AG09309 (cell line): ENCODE data around the gene RERE.

ENCODE experiments used
- DNase-seq: peaks from one replicate; pipeline ENCODE4 v3.0.0-alpha.2; 2010; ENCODE audit warnings: low read depth
- H3K4me3 ChIP-seq: 2 replicates; pipeline ENCODE4 v1.5.1; 2011; ENCODE audit warnings: mild to moderate bottlenecking, low read depth, low read length, moderate library complexity; ENCODE audit not compliant: control insufficient read depth
- CTCF ChIP-seq: IDR thresholded peaks from 2 replicates; pipeline ENCODE4 v1.5.1; 2011; ENCODE audit warnings: mild to moderate bottlenecking, low read depth, low read length, inconsistent platforms; ENCODE audit not compliant: insufficient read depth, control insufficient read depth; ENCODE audit errors: missing control alignments

RERE gene

GRCh38 chr1:8333246-8333987, 484.0 kb downstream of the RERE start:
- TF ChIP-seq CTCF, result no peak
- DNase-seq, result no peak
- no peak overlapping the region for H3K4me3 ChIP-seq

DNA sequence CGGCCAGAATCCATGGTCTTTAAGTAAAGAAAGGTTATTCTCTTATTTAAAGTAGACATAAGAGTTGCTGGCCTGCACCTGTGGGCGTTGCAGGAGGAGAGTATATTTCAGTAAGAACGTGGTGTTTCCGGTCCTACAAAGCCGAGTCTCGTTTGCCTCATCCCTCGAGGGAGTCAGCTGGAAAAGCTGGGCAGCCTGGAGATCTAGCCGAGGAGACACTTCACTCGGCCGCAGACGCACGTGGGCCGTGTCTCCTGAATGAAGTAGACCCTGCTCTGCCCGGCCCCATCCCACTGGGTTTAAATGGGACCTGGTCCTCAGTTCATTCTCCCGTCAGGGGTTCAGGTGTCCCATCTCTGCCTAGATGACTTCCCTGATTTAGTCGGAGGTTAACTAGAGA, 484.6 kb downstream of the RERE start:
- no peak for TF ChIP-seq CTCF
- no peak for DNase-seq
- no peak overlapping the region for H3K4me3 ChIP-seq

DNA sequence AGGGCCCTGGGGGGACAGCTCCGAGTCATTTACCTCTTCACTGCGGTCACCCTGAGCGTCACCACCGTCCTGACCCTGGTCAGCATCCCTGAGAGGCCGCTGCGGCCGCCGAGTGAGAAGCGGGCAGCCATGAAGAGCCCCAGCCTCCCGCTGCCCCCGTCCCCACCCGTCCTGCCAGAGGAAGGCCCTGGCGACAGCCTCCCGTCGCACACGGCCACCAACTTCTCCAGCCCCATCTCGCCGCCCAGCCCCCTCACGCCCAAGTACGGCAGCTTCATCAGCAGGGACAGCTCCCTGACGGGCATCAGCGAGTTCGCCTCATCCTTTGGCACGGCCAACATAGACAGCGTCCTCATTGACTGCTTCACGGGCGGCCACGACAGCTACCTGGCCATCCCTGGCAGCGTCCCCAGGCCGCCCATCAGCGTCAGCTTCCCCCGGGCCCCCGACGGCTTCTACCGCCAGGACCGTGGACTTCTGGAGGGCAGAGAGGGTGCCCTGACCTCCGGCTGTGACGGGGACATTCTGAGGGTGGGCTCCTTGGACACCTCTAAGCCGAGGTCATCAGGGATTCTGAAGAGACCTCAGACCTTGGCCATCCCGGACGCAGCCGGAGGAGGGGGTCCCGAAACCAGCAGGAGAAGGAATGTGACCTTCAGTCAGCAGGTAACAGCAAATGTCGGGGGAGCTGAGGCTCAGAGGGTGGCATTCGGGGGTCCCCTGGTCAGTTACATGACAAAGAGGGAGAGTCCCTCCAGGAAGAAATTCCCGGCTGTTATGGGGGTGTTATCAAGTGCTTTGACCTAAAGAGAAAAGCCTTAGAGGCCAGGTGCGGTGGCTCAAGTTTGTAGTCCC, 486.9 kb downstream of the RERE start:
- no peak for DNase-seq
- no peak overlapping the region for H3K4me3 ChIP-seq
- no peak for TF ChIP-seq CTCF

DNA sequence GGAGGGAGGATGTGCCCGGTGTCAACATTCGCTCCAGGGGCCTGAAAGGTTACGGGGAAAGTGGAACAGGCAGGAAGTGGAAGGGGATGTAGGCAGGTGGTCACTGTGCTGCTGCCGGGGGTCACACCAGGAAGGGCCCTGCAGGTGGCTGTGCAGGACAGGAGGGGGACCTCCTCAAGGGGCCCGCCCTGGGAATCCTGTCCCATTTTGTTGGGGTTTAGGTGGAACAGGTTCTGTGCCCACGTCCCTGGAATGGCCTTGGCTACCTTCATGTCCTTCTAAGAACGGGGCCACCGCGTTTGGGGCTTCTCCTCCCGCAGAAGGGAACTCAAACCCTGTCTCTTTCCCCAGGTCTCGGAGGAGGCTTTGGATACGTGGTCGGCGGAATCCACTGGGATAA, 487.6 kb downstream of the RERE start:
- no peak overlapping the region for H3K4me3 ChIP-seq
- no peak for DNase-seq
- no peak for TF ChIP-seq CTCF

GRCh38 chr1:8329439-8329838, 488.0 kb downstream of the RERE start:
- H3K4me3 ChIP-seq, result no peak overlapping the region
- no peak for TF ChIP-seq CTCF
- DNase-seq, result no peak

DNA sequence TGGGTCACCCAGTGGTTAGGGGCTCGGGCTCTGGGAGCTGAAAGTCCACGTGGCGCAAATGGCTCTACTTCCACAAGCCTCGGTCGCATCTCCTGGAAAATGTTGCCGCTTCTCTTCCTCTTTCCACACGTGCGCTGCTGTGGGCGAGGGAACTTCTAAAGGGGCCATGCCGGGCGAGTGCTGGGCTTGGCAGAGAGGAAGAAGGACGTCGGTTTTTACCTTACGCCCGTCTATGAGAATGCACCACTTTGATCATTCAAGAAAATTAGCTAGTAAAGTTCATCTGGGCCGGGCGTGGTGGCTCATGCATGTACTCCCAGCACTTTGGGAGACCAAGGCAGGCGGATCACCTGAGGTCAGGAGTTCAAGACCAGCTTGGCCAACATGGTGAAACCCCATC, 489.2 kb downstream of the RERE start:
- no peak for TF ChIP-seq CTCF
- no peak overlapping the region for H3K4me3 ChIP-seq
- DNase-seq, result no peak
